Smooth muscle cell (in vitro differentiated cells): ENCODE measurements around the gene CPS1. TPM values are rescaled to one million over a fixed set of nuclear protein-coding genes. Genes with fewer than 3 reads are reported as not detected.

ENCODE experiments used
- DNase-seq: peaks from one replicate; lab custom pipeline; 2025; ENCODE audit not compliant: unreplicated experiment; lab: John Stamatoyannopoulos, UW
- H2AFZ ChIP-seq: fragments of 200-600 bp; sonication (generic); 2 replicates; pipeline ENCODE4 v1.6.0; 2016; ENCODE audit warnings: antibody characterized with exemption, low read depth, mild to moderate bottlenecking
- H3F3A ChIP-seq: fragments of 200-600 bp; sonication (generic); 2 replicates; pipeline ENCODE4 v1.6.0; 2017; ENCODE audit warnings: antibody characterized with exemption, low read depth
- H3K27ac ChIP-seq: fragments of 200-600 bp; sonication (generic); 2 replicates; pipeline ENCODE4 v1.5.1; 2016; ENCODE audit warnings: low read depth, mild to moderate bottlenecking
- H3K27me3 ChIP-seq: fragments of 200-600 bp; sonication (generic); 2 replicates; pipeline ENCODE4 v1.6.1; 2016; ENCODE audit warnings: low read depth, mild to moderate bottlenecking
- H3K36me3 ChIP-seq: fragments of 200-600 bp; sonication (generic); 2 replicates; pipeline ENCODE4 v1.5.1; 2016; ENCODE audit warnings: low read depth
- H3K4me1 ChIP-seq: fragments of 200-600 bp; sonication (generic); 2 replicates; pipeline ENCODE4 v1.5.1; 2016; ENCODE audit warnings: low read depth
- H3K4me2 ChIP-seq: fragments of 200-600 bp; sonication (generic); 2 replicates; pipeline ENCODE4 v1.6.0; 2016; ENCODE audit warnings: mild to moderate bottlenecking
- H3K4me3 ChIP-seq: fragments of 200-600 bp; sonication (generic); 2 replicates; pipeline ENCODE4 v1.5.1; 2016; ENCODE audit warnings: mild to moderate bottlenecking
- H3K79me2 ChIP-seq: fragments of 200-600 bp; sonication (generic); 2 replicates; pipeline ENCODE4 v1.6.0; 2016; ENCODE audit warnings: low read depth, mild to moderate bottlenecking
- H3K9ac ChIP-seq: fragments of 200-600 bp; sonication (generic); 2 replicates; pipeline ENCODE4 v1.6.0; 2016; ENCODE audit warnings: low read depth
- H3K9me3 ChIP-seq: fragments of 200-600 bp; sonication (generic); replicated peaks from 2 replicates; pipeline ENCODE4 v1.5.1; 2016; ENCODE audit warnings: low read depth
- H4K20me1 ChIP-seq: fragments of 200-600 bp; sonication (generic); 2 replicates; pipeline ENCODE4 v1.6.0; 2016; ENCODE audit warnings: low read depth
- WGBS: methylation state at CpG from one replicate; pipeline ENCODE4 v1.1.7; 2016; ENCODE audit warnings: low lambda C conversion rate; 5-methylcytosine and 5-hydroxymethylcytosine counted together
- polyA plus RNA-seq: library from polyadenylated mRNA; unstranded; fragments of >200 nt; fragmentation: Nextera tagmentation; extraction: Ambion mirVana; gene quantifications from 2 replicates; pipeline ENCODE4 v1.2.1, GENCODE V29; 2016
- total RNA-seq: library from RNA; depleted of rRNA; stranded (reverse); fragments of >200 nt; gene quantifications from 2 replicates; pipeline ENCODE4 v1.2.3, GENCODE V29; 2014
- TF ChIP-seq, protein P1 (sequence below): fragments of 200-600 bp; sonication (generic); IDR thresholded peaks from 2 replicates; pipeline ENCODE4 v1.5.1; 2017; ENCODE audit warnings: borderline replicate concordance, mild to moderate bottlenecking, antibody characterized with exemption; ENCODE audit not compliant: insufficient read depth, poor library complexity, severe bottlenecking

The CPS1 gene
- total and polyA plus RNA-seq, 2 experiments from 2014 or later: 0.63 to 8.3 TPM

DNA sequence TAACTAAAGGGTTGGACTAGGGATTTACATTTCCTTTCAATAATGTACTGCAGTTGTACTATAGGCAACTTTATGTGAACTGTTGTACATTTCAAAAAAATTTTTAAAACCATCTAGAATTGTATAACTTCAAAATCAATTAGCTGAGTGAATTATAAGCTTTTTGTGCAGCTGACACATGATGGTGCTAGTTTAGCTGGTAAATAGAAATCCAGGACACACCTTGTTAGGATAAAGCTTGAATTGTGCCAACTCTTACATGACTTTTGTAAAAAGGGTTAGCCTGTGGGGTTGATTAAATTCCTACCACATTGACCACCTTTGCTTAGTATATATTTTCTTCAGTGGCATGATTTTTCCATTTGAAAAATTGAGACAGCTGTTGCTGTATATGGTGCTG is 104.4 kb downstream of the CPS1 start:
- Histone ChIP-seq H3K4me1 (no peaks in the 10 kb centered on the region), H4K20me1 (no peaks in the 10 kb centered on the region), H3K36me3 (peaks cover 5% of the 10 kb centered on the region), H3K27ac (no peak overlapping the region), H3K4me2 (no peak overlapping the region), H3F3A (no peaks in the 10 kb centered on the region), H3K9me3 (peaks cover 5% of the 10 kb centered on the region), H3K9ac (no peak overlapping the region), H2AFZ (no peak overlapping the region), H3K27me3 (no peaks in the 10 kb centered on the region), H3K79me2 (no peaks in the 10 kb centered on the region), H3K4me3 (no peak overlapping the region)
- TF ChIP-seq, protein P1, sequence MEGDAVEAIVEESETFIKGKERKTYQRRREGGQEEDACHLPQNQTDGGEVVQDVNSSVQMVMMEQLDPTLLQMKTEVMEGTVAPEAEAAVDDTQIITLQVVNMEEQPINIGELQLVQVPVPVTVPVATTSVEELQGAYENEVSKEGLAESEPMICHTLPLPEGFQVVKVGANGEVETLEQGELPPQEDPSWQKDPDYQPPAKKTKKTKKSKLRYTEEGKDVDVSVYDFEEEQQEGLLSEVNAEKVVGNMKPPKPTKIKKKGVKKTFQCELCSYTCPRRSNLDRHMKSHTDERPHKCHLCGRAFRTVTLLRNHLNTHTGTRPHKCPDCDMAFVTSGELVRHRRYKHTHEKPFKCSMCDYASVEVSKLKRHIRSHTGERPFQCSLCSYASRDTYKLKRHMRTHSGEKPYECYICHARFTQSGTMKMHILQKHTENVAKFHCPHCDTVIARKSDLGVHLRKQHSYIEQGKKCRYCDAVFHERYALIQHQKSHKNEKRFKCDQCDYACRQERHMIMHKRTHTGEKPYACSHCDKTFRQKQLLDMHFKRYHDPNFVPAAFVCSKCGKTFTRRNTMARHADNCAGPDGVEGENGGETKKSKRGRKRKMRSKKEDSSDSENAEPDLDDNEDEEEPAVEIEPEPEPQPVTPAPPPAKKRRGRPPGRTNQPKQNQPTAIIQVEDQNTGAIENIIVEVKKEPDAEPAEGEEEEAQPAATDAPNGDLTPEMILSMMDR: no peak
- no peak for DNase-seq

DNA sequence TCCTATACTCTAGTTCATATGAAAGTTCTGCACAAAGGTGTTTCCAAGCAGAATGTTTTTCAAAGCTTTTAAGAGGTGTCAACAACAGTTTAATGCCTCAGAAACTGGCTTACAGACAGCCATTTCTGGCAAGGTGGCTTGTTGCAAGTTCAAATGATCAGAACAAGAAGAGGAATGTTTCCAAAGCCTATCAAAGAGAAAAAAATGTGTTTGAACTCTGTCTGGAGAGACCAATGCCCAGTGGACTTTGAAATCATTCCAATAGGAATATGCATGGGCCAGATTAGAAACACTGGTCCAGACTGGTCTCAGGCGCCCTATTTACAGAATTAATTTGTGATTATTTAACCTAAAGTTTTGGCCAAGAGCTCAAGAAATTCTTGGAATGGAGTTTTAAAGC is 106.2 kb downstream of the CPS1 start:
- Histone ChIP-seq H3K4me3 (no peak overlapping the region), H3K79me2 (no peaks in the 10 kb centered on the region), H3K4me1 (no peaks in the 10 kb centered on the region)

DNA sequence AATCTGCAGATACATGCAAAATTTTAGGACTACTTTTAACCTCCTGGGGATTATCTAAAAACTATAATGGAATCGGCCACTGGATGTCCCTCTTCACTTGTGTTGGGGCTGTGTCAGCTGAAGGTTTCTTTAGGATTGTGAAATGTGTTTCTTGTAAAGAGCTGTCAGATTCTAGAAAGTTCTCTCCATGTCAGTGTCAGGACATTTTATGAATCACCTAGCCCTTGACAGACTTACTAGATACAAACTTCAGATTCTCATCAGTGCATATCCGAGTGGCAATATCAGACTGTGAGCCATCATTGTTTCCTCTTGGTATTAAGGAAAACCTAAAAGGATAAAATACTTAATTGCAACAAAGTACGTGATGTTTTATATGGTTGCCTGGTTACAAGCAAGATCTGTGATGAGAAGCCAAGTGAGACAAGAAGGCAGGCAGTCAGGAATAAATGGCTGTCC is 107.3 kb downstream of the CPS1 start:
- H3K36me3 ChIP-seq: peaks cover 5% of the 10 kb centered on the region
- H3K27me3 ChIP-seq: no peaks in the 10 kb centered on the region
- H3K9me3 ChIP-seq: peaks cover 5% of the 10 kb centered on the region
- peak overlapping the region; percentile 59 for H2AFZ ChIP-seq
- no peaks in the 10 kb centered on the region for H3K79me2 ChIP-seq
- H4K20me1 ChIP-seq: no peaks in the 10 kb centered on the region
- no peak overlapping the region for H3K9ac ChIP-seq
- 32% methylated on average over 3 of the region's 3 CpGs for WGBS
- no peaks in the 10 kb centered on the region for H3F3A ChIP-seq
- TF ChIP-seq, protein P1: peak; percentile 51
- peak overlapping the region; percentile 0 for H3K4me2 ChIP-seq
- H3K4me1 ChIP-seq: no peaks in the 10 kb centered on the region
- DNase-seq: no peak
- no peak overlapping the region for H3K4me3 ChIP-seq
- no peak overlapping the region for H3K27ac ChIP-seq

More for the DNA sequence above, 106.2 kb downstream of the CPS1 start:
- Histone ChIP-seq H3K4me2 (no peak overlapping the region), H3K9me3 (peaks cover 5% of the 10 kb centered on the region), H3K27me3 (no peaks in the 10 kb centered on the region), H3K9ac (no peak overlapping the region), H3K36me3 (peaks cover 5% of the 10 kb centered on the region), H3F3A (no peaks in the 10 kb centered on the region), H2AFZ (no peak overlapping the region), H3K27ac (no peak overlapping the region), H4K20me1 (no peaks in the 10 kb centered on the region)
- no peak for DNase-seq
- TF ChIP-seq, protein P1: no peak
- WGBS: 96% methylated on average over 1 of the region's 1 CpG

DNA sequence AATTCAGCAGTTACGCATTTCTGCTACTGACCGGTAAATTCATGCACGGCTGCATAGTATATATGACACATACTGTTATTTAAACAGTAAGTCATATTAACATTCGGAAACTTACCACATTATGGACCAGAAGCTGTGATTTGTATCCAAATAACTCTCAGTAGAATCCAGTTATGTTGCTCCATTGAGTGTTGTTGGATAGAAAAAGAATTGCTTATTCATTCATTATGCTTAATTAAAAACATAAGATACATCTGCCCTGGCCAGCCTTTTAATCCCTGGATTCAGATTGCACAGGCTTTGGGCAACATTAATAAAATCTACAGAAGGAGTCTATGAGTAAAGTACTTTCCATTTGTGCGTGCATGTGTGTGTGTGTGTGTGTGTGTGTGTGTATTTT is 111.3 kb downstream of the CPS1 start:
- no peaks in the 10 kb centered on the region for H4K20me1 ChIP-seq
- H3K4me1 ChIP-seq: no peaks in the 10 kb centered on the region
- H3K9me3 ChIP-seq: no peaks in the 10 kb centered on the region
- no peaks in the 10 kb centered on the region for H3K27me3 ChIP-seq
- H3K36me3 ChIP-seq: no peaks in the 10 kb centered on the region
- no peak for DNase-seq
- H3F3A ChIP-seq: no peaks in the 10 kb centered on the region
- peak overlapping the region; percentile 41 for H3K4me2 ChIP-seq
- TF ChIP-seq, protein P1: no peak
- H3K4me3 ChIP-seq: no peak overlapping the region
- H2AFZ ChIP-seq: peak overlapping the region; percentile 42
- 67% methylated on average over 5 of the region's 5 CpGs for WGBS
- no peaks in the 10 kb centered on the region for H3K79me2 ChIP-seq
- no peak overlapping the region for H3K27ac ChIP-seq
- no peak overlapping the region for H3K9ac ChIP-seq
